ENCODE measurements around the gene CCNYL1.
"Not testable (repeated sequence)": the region's sequence is repeated elsewhere in the genome, so short reads cannot be mapped to it uniquely, and the experiment has no call there.

The CCNYL1 gene

GRCh38 chr2:207698301-207698700, 13.1 kb upstream of the CCNYL1 start:
- no peak for DNase-seq

- no peak for DNase-seq
These were observed 7.4 kb upstream of the CCNYL1 start for GRCh38 chr2:207704078-207704477.

GRCh38 chr2:207704671-207705070, 6.8 kb upstream of the CCNYL1 start:
- DNase-seq, result no peak

GRCh38 chr2:207706936-207707860, 4.2 kb upstream of the CCNYL1 start:
- no peak for DNase-seq

- peak; percentile 53 for DNase-seq
These were observed 500 bp downstream of the CCNYL1 start for GRCh38 chr2:207711750-207712530.

GRCh38 chr2:207716056-207716455, 4.6 kb downstream of the CCNYL1 start:
- DNase-seq, result no peak

- DNase-seq, result no peak
These were observed 7.1 kb downstream of the CCNYL1 start for GRCh38 chr2:207718521-207718920.

GRCh38 chr2:207719008-207719407, 7.6 kb downstream of the CCNYL1 start:
- no peak for DNase-seq

GRCh38 chr2:207719655-207720054, 8.2 kb downstream of the CCNYL1 start:
- not testable (repeated sequence) for DNase-seq

- DNase-seq, result no peak
These were observed 9.2 kb downstream of the CCNYL1 start for GRCh38 chr2:207720517-207721187.

- no peak for DNase-seq
These were observed 11.5 kb downstream of the CCNYL1 start for GRCh38 chr2:207722773-207723424.

- not testable (repeated sequence) for DNase-seq
These were observed 12.0 kb downstream of the CCNYL1 start for GRCh38 chr2:207723425-207723787.

- DNase-seq, result no peak
These were observed 12.7 kb downstream of the CCNYL1 start for GRCh38 chr2:207724113-207724512.

GRCh38 chr2:207725873-207726578, 14.6 kb downstream of the CCNYL1 start:
- no peak for DNase-seq

- DNase-seq, result no peak
These were observed 15.8 kb downstream of the CCNYL1 start for GRCh38 chr2:207727261-207727660.

GRCh38 chr2:207729465-207729998, 18.1 kb downstream of the CCNYL1 start:
- DNase-seq, result no peak

GRCh38 chr2:207731138-207731537, 19.7 kb downstream of the CCNYL1 start:
- DNase-seq, result no peak

GRCh38 chr2:207733597-207734240, 22.3 kb downstream of the CCNYL1 start:
- DNase-seq, result no peak

- no peak for DNase-seq
These were observed 22.8 kb downstream of the CCNYL1 start for GRCh38 chr2:207734264-207734635.

- DNase-seq, result no peak
These were observed 23.4 kb downstream of the CCNYL1 start for GRCh38 chr2:207734636-207735512.
